Stimulated activated CD4-positive, alpha-beta T cell treated with anti-CD3 and anti-CD28 coated beads, Interleukin-2, amount 100 ng/mL, for 4 hours (primary cell): ENCODE data around the gene CHRNA9.
"Not testable (repeated sequence)": the region's sequence is repeated elsewhere in the genome, so short reads cannot be mapped to it uniquely, and the experiment has no call there.

ENCODE experiments used
- DNase-seq: peaks from one replicate; pipeline ENCODE4 v3.0.0-alpha.2; 2020; ENCODE audit warnings: low read depth

CHRNA9 gene, protein sequence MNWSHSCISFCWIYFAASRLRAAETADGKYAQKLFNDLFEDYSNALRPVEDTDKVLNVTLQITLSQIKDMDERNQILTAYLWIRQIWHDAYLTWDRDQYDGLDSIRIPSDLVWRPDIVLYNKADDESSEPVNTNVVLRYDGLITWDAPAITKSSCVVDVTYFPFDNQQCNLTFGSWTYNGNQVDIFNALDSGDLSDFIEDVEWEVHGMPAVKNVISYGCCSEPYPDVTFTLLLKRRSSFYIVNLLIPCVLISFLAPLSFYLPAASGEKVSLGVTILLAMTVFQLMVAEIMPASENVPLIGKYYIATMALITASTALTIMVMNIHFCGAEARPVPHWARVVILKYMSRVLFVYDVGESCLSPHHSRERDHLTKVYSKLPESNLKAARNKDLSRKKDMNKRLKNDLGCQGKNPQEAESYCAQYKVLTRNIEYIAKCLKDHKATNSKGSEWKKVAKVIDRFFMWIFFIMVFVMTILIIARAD

DNA sequence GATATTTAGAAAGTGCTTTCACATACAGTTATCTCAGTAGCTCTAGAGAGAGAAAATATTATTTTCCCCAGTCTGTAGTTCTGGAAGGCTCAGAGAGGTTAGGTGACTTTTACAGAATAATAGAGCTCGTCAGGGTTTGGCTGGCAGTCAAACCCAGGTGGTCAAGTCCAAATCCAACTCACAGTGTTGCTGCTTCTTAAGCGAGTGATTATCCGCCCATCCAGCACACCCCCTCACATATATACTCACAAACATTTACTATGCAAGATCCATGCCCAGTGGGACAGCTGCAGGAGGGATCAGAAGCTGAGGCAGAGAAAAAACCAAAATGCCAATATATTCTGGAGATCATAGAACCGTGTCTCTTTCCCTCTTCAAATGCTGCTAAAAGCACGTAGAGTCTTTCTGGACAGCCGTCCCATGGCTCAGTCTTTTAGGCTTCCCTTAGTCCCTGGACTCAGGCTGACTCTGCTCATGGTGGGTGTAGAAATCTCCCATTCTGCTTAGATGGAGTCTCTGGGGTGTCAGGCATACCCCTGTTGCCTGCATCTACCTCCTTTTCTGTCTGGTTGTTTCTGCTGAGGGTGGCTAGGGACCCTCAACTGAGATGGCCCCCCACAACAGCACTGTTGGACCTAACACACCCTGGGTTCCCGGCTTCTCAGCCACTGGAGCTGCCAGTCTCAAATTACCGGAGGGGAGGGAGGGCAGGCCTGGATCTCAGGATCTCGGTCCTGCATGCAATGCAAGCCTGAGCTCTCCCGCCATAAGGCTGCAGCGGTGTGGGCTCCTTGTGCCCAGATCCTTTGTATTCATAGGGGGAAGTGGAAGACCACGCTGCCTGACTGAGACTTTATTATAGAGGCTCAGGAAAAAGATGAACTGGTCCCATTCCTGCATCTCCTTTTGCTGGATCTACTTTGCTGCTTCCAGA, at the start of gene CHRNA9:
Gene CHRNA9, plus strand, starts transcription at position 743 of the 934 bp plus-strand sequence. Its CDS starts 135 bp downstream, at position 878.
- DNase-seq, result no peak

GRCh38 chr4:40285692-40286091, 49.4 kb upstream of the CHRNA9 start:
- DNase-seq, result no peak

DNA sequence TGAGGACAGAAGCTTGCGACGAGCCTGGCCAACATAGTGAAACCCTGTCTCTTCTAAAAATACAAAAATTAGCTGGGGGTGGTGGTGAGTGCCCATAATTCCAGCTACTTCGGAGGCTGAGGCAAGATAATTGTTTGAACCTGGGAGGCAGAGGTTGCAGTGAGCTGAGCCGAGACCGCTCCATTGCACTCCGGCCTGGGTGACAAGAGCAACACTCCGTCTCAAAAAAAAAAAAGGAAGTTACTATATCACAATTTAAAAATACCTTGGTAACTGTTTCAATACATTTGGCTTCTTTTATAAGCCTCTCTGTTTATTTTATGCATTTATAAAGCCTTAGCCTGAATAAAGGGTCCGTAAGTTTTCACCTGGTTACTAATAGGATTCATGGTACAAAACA, 46.6 kb upstream of the CHRNA9 start:
- DNase-seq, result no peak

DNA sequence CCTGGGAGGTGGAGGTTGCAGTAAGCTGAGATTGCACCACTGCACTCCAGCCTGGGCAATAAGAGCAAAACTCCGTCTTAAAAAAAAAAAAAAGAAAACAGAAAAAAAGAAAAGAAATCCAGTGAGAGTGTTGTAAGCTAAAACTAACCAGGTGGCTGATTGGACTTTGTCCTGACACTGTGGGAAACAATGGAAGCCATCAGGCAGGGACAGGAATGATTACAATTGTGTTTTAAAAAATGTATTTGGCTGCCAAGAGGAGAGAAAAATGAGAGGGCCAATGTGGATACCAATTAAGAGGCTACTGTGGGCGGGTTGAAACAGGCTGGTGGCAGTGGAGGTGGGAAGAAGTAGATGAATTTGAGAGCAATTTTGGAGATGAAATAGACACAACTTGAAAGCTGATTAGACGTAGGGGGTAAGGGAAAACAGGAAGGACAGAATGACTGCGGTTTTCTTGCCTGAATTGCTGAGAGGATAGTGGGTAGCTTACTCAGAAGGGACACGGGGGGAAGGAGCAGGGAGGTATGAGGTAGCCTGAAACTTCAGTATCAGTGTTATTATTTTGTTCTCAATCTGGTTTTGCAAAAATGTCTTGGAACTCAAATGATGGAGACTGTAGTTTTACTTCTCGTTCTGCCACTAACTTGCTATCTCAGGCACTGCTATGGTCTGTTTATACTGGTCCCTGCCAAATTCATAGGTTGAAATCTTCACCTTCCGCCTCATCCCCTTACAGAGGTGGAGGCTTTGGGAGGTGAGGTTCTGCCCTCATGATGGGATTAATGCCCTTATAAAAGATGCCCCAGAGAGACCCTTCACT, 45.6 kb upstream of the CHRNA9 start:
- DNase-seq, result no peak

DNA sequence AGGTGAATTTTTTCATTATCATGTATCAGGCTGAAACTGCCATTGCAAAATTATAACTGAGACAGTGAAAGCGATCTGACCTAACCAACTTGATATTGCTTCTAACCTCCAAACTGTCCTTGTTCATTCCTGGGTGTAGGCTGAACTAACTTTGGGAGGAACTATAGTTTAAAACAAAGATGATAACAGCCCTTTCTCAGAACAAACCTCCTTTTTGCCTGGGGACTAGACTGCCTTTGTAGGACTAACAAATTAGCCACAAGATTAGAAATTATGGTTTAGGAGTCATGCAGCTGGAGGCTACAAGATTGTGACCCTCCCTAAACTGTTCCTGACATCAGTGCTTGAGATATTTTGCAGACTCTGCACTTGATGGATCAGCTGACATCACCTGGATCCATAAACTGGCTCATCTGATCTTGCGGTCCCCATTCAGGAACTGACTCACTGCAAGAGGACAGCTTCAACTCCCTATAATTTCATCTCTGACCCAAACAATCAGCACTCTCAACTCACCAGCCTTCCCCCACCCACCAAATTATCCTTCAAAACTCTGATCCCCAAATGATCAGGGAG, 44.4 kb upstream of the CHRNA9 start:
- DNase-seq, result not testable (repeated sequence)

DNA sequence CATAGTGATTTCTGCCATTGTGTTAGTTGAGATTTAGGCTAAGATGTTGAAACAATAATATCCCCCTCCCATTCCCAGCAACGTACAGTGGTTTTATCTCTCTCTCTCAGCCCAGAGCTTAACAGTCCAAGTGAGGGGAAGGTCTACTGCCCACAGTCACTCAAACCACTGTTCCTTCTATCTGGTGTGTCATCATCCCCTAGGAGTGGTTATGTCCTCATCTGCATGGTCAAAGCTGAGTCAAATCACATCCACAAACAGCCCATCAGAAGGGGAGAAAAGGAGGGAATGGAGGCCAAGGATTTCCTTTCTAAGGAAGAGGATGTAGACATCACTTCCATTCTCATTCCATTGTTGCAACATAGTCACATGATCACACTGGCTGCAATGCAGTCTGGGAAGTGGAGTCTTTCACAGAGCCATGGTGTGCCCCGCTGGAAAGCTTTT, 42.8 kb upstream of the CHRNA9 start:
- no peak for DNase-seq

DNA sequence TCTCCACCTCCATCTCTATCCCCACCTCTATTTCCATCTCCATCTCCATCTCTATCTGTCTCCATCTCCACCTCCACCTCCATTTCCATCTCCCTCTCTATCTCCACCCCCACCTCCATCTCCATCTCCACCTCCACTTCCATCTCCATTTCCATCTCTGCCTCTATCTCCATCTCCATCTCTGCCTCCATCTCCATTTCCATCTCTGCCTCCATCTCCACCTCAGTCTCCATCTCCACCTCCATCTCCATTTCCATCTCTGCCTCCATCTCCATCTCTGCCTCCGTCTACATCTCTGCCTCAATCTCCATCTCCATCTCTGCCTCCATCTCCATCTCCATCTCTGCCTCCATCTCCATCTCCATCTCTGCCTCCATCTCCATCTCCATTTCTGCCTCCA, 40.8 kb upstream of the CHRNA9 start:
- DNase-seq, result no peak

- DNase-seq, result not testable (repeated sequence)
These were observed 40.1 kb upstream of the CHRNA9 start for GRCh38 chr4:40295030-40295429.

- no peak for DNase-seq
These were observed 39.6 kb upstream of the CHRNA9 start for GRCh38 chr4:40295572-40295971.

DNA sequence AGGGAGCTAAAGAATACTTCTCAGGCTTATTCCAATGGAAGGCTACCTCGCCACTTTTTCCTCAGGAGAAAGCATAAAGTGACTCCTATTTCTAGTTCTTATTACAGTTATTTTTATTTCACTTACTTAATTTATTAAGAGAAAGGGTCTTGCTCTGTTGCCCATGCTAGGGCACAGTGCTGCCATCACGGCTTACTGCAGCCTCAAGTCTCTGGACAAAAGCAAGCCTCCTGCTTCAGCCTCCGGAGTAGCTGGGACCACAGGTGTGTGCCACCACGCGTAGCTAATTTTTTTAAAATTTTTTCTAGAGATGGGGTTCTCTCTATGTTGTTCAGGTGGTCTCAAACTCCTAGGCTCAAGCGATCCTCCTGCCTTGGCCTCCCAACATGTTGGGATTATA, 36.0 kb upstream of the CHRNA9 start:
- no peak for DNase-seq

- DNase-seq, result no peak
These were observed 35.3 kb upstream of the CHRNA9 start for GRCh38 chr4:40299811-40300292.

DNA sequence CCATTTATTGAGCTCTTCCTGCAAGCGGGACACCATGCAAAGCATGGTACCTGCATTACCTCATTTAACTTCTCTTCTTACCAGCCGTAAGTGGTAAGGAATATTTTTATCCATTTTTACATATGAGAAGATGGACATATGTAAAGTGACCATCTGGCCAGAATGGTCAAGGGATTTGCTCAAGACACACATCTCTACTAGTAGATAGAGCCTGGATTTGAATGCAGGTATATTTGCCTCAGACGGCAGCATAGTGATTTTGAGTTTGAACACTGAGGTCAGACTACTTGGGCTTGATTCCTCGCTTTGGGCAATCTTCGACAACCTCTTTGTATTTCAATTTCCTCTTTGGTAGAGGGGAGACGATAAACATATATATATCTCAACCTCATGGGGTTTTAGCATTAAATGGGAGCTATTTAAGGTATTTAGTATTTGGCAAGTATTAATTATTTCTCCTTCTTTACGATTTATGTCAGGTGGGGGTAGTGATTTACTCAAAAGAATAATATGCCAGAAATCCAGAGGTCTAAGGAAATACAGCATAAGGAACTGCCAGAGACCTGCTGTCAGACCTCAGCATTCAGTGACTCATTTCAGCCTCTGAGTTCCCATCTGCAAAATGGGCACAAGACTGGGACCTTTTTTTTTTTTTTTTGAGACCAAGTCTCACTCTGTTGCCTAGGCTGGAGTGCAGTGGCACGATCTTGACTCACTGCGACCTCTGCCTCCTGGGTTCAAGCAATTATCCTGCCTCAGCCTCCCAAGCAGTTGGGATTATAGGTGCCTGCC, 34.6 kb upstream of the CHRNA9 start:
- DNase-seq, result no peak

GRCh38 chr4:40301603-40302002, 33.5 kb upstream of the CHRNA9 start:
- DNase-seq, result no peak

DNA sequence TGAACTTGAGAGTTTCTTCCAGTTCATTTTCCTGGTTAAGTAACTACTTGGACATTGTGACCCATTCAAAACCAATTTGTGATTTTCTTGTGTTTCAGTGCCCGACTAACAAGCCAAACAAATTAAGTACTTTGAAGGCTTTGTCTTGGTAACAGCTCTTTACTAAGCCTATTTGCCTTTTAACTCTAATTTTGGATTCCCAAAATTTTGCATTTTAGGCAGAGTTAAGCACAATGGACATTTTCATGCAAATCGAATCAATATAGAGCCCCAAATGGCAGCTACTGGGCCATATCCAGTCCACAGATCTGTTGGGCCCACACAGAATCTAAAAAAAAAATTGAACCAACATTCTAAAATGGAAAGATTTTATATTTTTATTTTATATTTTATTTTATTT, 31.4 kb upstream of the CHRNA9 start:
- DNase-seq, result no peak

- no peak for DNase-seq
These were observed 29.6 kb upstream of the CHRNA9 start for GRCh38 chr4:40305328-40306170.

- DNase-seq, result no peak
These were observed 28.9 kb upstream of the CHRNA9 start for GRCh38 chr4:40306226-40306625.

DNA sequence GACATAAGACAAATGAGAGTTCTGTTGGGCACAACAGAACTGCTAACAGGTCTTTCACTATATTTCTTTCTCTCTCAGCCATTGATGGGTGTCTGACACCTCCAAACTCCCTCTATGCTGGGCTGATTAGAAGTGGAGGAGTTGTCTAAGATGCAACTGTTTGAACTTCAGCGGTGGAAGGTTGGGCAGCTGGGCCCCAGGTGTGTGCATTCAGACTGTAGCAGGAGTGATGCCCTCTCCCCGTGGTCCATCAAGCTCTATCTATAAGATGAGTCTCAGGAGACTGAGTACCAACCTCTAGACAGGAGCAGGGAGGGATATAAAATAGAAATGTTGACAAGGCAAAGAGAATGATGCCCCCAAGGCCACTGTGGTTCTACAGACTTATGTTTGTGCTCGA, 28.2 kb upstream of the CHRNA9 start:
- DNase-seq, result no peak

GRCh38 chr4:40307627-40308497, 27.3 kb upstream of the CHRNA9 start:
- DNase-seq, result peak; percentile 64
